Jurkat, Clone E6-1 (cell line): ENCODE data around the gene BHLHE23.

ENCODE experiments used
- DNase-seq: peaks from one replicate; pipeline ENCODE4 v3.0.0-alpha.2; 2011; ENCODE audit warnings: low read depth, low spot score
- H3K4me3 ChIP-seq: 2 replicates; pipeline ENCODE4 v1.5.1; 2011; ENCODE audit warnings: mild to moderate bottlenecking, low read length, control low read depth, moderate library complexity

Gene BHLHE23

DNA sequence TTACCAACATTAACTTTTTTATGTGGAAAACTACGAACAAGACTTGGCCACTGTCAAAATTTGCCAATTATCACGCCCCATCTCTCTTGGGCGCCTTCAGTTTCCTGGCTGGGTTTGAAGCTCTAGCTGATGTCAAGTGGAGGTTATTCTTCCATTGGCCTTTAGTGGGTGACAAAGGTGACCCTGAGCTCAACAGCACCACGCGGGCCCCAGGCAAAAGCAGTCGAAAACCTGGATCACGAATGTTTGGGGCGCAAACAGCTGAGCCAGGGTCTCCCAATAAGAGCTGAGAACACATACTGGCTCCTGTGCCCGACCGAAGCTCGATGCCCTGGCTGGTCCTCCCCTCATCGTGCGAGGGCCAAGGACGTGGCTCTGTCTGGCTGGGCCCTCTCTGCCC is 27.5 kb downstream of the BHLHE23 start:
- no peak for DNase-seq
- no peak overlapping the region for H3K4me3 ChIP-seq

DNA sequence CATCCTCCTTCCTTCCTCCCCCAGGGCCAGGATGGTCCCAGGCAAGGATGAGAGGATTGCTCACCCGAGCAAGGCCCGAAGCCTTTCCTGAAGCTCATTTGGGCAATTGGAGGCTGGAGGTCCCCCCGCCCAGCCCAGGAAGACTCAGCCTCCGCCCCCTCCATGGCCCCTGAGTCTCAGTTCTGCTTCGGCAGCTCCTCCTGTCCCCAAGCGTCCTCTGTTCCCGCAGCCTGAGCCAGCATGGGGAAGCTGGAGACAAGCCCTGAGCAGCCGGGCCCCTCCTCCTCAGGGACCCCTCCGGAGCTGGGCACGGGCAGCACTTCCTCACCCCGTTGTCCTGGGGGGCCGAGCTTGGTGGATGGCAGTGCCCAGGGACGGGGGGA is 28.2 kb downstream of the BHLHE23 start:
- no peak overlapping the region; the same call in 1 of the 2 replicates for H3K4me3 ChIP-seq
- DNase-seq: no peak

DNA sequence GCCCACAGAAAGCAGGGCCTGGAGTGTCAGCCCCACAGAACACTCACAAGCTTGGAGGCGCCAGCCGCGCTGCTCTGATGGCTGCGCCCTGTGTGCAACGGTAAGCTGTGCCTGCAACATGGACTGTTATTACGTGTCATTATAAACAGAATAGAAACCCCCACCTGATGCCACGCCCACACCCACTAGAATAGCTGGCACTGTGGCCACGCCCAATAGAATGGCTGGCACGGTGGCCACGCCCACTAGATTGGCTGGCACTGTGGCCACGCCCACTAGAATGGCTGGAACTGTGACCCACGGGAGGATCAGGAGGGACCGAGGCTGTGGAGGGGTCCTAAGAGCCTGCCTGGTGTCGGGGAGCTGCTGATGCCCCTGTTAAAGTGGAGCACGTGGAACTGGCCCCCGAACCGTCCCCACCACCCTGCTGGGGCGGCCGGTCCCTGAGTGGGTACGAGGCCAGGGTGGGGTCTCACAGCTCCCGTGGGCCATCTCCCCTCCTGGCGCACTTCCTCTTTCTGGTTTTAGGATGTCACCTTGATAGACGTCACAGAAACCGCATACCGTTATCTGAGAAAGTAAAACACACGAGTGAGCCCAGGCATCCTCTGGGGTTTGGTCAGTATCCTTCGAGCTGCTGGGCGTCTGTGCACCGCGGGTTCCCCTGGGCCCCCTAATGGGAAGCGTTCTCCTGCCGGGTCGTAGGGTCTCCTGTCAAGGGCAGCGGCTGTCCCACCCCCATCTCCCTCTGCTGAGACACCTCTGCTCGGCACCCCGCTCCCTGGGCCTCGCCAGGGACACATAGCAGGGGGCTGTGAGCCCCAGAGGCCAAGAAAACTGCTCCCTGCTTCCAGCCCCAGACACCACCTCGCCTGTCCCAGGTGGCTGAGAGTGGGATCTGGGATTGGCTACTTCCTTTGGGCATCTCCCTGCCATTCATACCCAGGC is 28.9 kb downstream of the BHLHE23 start:
- peak overlapping the region; percentile 48 for H3K4me3 ChIP-seq
- DNase-seq: peak; percentile 85

DNA sequence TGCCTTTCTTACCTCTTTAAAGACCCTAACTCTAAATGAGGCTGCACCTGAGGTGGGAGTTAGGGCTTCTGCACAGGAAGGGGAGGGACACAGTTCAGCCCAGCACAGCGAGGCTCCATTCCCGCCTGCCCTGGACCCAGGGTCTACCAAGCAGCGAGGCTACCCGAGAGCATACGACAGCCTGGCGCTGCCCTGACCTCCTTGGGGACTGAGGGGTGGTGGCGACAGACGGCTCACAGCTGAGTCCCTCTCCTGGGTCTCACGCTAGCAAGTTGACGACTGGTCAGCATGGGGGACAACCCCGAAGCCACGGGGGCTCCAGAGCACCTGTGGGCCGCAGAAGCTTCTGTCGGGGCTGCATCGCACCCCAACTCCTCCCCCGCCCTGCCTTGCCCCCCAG is 29.9 kb downstream of the BHLHE23 start:
- no peak for DNase-seq
- no peak overlapping the region for H3K4me3 ChIP-seq

DNA sequence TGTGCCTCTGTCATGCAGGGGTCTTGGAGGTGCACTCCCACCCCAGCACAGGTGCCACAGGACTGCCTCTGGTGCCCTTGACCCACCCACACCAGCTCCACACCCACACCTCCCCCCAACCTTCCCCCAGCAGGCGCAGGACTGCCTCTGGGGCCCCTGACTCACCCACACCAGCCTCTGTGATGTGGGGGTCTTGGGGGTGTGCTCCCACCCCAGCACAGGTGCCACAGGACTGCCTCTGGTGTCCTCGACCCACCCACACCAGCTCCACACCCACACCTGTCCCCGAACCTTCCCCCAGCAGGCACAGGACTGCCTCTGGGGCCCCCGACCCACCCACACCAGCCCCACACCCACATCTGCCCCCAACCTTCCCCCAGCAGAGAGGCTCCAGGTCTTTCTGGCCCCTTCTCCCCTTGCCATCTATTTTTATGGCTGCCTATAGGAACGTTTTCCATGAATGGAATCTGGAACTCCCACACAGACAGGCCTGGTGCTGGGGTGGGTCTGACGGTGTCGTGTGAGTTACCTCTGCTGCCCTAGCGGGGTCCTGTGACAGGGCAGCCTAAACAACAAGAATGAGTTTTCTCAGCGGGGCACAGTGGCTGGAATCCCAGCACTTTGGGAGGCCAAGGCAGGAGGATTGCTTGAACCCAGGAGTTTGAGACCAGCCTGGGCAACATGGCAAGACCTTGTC is 30.8 kb downstream of the BHLHE23 start:
- no peak overlapping the region for H3K4me3 ChIP-seq
- no peak for DNase-seq

DNA sequence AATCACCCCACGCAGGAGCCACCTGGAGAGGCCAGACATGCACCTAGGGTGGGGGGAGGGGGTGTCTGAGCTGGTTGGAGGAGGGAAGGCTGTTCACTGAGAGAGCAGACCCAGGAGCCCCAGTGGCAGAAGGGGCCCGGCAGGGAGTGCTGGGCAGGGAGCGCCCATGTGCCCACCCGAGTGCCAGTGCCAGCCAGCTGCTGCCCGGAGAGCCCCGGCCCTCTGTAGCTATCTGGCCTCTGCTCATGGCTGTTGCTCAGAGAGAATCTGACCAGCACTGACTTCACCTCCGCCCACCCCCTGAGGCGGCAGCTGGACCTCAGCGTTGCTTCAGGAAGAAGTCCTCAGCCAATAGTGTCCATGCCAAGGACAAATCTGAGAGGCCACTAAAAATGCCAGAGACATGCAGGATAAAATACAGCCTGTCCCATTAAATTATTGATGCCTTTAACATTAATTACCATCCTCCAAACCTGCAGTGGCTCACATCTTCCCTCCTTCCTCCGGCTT is 31.5 kb downstream of the BHLHE23 start:
- H3K4me3 ChIP-seq: no peak overlapping the region
- no peak for DNase-seq

DNA sequence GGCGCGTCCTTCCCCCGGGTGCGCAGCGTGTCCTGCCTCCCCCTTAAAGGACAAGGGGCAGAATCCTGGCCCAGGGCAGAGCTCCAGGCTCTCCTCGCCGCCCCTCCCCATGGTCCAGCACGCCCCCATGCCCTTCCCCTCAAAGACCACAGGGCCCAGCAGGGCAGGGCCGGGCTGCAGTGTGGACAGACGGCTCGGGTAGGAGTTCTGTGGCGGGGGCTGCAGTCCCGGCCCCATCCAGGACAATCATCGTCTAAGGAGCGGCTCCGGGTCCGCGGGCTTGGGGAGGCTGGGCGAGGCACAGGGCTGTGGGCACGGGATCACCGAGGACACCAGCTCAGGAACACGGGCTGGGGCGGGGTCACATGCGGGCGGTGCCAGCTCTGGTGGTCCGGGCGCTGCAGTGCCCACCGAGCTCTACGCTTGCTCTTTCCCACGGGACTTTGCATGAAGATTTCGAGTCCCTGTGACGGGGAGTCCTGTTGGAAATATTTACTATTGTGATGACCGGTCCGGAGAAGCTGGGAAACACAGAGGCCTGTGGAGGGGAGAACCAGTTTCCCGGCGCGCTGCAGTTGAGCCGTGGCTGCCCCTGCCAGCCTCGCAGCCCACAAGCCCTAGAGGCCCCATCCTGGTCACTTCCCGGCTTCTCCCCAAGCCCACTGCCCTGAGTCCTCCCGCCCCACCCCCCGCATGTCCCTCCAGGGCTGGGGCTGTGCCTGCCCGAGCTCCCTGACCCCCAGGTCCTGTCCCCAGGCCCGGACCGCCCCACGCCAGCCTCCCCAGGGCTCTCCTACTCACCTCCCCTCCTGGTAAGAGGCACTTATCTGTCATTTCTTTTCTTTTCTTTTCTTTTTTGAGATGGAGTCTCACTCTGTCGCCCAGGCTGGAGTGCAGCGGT is 33.7 kb downstream of the BHLHE23 start:
- DNase-seq: no peak
- H3K4me3 ChIP-seq: no peak overlapping the region

DNA sequence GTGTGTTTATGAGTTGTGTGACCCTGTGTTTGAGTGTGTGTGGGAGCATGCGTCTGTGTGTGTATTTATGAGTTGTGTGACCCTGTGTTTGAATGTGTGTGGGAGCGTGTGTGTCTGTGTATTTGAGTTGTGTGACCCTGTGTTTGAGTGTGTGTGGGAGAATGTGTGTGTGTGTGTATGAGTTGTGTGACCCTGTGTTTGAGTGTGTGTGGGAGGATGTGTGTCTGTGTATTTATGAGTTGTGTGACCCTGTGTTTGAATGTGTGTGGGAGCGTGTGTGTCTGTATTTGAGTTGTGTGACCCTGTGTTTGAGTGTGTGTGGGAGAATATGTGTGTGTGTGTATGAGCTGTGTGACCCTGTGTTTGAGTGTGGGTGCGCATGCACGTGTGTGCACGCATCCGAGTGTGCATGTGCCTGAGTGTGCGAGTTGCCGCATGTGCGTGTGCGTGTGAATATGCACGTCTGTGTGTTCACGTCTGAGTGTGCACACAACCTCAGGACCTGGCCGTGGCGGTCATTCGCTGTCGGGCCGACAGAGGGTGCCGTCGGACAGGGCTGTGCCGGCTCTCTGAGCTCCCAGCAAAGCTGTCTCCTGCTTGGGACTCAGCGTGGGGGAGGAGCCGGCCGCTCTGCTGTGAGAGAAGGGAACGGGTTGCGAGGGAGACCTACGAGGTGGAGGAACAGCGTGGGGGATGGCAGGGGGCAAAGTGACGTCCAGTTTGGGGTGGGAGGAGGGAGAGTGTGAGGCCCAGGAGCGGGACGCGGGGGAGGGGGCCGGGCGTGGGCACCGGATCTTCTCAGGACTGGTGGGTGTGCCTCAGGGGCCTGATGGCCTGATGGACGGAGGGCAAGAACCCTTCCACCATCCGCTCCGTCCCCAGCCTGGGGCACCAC is 34.6 kb downstream of the BHLHE23 start:
- DNase-seq: peak; percentile 76
- H3K4me3 ChIP-seq: no peak overlapping the region

DNA sequence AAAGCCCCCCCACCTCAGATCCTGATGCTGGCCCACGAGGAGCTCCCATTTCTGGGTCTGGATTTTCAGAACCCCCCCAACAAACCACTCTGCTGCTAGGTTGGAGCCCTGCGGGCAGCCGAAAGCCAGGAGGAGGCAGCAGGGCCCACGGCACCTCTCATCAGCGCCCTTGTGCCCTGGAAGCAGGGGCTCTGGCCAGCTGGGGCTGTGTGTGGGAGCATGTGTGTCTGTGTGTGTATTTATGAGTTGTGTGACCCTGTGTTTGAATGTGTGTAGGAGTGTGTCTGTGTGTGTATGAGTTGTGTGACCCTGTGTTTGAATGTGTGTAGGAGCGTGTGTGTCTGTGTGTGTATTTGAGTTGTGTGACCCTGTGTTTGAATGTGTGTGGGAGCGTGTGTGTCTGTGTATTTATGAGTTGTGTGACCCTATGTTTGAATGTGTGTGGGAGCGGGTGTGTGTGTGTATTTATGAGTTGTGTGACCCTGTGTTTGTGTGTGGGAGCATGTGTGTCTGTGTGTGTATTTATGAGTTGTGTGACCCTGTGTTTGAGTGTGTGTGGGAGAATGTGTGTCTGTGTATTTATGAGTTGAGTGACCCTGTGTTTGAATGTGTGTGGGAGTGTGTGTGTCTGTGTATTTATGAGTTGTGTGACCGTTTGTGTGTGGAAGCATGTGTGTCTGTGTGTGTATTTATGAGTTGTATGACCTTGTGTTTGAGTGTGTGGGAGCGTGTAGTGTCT is 35.4 kb downstream of the BHLHE23 start:
- no peak for DNase-seq
- H3K4me3 ChIP-seq: no peak overlapping the region

DNA sequence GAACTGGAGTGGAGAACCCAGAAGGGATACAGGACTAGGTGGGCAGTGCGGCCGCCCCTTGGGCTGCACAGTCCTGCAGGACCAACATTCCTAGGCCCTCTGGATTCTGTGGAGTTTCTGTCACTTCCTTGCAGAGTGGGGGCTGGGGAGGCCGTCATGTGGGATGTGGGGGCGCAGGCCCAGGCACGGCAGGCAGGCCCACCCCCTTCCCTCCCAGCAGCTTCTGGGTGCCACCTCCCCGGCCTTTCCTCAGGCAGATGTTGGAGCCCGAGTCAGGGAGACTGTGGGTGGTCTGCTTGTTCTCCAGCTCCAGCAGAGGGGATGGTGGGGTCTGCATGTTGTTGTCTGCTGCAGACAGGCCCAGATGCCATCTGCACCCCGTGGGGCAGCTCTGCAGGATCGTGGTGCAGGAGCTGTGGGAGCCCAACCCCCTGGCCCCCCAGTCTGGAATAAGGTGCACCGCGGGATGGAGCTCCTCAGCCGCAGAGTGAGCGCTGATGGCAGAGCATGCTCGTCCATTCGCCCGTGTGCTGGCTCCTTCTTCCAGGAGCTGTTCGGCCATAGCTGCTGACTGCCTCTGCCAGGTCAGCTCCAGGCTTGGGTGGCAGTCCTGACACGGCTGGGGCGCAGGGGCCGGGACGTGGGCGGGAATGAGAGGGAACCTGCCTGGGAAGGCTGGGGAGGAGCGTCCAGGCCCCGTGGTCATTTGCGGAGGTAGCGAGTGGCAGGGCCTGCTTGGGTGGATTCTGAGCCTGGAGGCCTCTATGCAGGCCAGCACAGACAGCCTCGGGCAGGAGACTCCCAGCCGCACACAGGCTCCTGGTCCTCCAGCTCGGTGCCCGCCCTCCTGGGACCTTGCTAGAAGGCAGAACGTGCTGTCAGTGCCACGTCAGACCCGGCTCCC is 36.2 kb downstream of the BHLHE23 start:
- H3K4me3 ChIP-seq: no peak overlapping the region
- DNase-seq: no peak

DNA sequence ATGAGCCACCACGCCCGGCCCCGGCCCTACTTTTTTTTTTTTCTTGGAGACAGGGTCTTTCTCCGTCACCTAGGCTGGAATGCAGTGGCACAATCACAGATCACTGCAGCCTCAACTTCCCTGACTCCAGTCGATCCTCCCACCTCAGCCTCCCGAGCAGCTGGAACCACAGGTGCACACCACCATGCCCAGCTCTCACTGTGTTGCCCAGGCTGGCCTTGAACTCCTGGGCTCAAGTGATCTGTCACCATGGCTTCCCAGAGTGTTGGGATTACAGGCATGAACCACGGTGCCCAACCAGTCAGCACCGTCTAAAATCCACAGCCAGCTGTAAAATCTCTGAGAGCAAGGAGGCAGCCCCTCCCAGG is 36.8 kb downstream of the BHLHE23 start:
- DNase-seq: no peak
- no peak overlapping the region for H3K4me3 ChIP-seq

DNA sequence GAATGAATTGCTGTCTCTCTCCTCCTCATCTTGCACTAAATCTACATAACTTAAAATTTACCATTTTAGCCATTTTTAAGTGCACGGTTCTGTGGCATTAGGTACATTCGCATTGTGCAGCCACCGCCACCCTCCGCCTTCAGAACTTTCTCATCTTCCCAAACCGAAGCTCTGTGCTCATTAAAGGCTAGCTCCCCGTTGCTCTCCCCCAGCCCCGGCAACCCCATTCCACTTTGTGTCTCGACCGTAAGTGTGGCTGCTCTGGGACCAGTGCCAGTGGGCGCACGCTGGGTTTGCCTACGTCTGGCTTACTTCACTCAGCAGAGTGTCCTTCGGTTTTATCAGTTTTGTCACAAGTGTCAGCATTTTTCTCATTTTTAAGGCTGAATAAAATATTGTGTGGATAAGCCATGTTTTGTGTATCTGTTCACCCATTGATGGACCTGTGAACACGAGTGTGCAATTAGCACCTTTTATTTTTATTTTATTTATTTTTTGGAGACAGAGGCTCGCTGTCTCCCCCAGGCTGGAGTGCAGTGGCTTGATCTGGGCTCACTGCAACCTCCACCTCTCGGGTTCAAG is 37.5 kb downstream of the BHLHE23 start:
- no peak overlapping the region for H3K4me3 ChIP-seq
- DNase-seq: no peak

DNA sequence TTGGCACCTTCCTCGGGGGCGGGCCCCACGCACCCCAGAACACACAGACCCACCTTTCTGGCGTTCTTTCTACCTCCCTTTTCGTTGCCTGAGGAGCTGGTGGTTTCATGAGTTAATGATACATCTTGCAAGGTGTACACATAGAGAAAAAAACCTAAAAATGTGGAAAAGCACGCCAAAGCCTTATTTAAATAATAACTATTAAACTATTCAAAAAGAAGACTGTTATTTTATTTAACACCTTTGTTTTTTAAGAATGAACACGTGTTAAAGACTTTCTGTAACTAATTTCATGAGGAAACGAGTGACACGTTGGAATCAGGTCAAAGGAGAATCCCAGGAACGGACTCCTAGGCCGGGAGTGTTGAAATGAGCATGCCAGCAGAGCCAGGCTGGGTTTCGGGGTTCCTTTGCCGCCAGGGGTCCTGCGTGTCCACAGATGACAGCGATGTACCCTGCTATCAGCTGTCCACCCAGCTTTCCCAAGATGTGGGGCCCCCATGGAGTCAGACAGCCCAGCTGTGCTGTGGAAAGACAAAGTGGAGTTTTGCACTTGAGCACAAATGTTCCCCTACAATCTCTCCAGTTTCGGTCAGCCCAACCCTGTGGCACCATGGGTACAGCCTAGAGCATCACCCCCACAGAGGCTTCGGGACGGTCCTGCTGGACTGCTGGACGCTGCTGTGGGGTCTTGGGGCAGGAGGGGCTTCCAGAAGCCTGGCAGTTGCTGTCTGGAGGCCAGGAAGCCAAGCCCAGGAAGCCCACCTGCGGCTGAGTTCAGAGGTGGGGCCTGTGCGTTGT is 38.2 kb downstream of the BHLHE23 start:
- no peak for DNase-seq
- no peak overlapping the region for H3K4me3 ChIP-seq

DNA sequence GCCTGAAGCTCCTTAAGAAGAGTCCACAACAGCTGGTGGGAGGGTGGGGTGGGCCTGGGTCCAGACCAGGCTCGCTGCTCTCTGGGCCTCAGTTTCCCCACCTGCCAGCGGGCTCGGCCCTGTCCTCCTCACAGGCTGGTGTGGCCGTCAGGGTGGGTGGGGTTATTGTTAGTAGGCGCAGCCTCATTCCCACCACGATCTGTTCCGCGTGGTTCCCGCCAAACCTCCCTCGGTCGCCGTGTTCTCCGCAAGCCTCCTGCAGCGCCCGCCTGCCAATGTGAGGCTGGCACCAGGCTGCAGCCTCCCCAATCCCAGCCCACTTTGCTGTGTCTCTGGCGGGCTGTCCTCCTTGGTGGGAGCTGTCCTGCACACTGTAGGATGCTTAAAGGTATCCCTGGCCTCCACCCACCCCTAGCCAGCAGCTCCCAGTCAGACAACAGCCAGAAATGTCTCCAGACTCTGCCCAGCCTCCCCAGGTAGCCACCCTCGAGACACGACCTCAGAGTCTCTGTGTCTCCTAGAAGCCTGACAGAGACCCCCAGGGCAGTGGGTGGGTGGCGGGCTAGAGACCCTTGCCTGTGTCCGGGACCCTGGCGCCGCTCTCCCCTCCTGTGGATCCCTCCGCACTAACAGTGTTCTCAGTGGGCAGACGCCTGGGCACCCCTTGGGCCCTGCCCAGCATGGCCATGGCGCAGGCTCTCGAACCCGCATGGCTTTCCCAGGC is 39.0 kb downstream of the BHLHE23 start:
- DNase-seq: no peak
- no peak overlapping the region for H3K4me3 ChIP-seq

DNA sequence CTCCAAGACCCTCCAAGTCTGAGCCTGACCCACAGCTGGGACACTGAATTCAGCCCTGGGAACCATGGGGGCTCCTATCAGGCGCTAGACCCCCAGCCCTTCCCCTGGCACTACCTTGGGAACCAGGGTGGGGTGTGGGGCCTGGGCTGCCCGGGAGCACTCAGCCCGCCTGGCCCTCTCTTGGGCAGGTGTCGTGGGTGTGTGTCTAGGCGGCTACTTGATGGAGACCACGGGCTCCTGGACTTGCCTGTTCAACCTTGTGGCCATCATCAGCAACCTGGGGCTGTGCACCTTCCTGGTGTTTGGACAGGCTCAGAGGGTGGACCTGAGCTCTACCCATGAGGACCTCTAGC is 39.6 kb downstream of the BHLHE23 start:
- H3K4me3 ChIP-seq: no peak overlapping the region
- no peak for DNase-seq
